HG02852 (cell line): ENCODE results near the gene HSD17B2.

Experiments
- ATAC-seq: cut with Tn5 transposase; IDR thresholded peaks from one replicate; pipeline ENCODE4 v1.9.1; 2021; ENCODE audit warnings: mild to moderate bottlenecking, moderate library complexity; ENCODE audit not compliant: unreplicated experiment

Gene HSD17B2

DNA sequence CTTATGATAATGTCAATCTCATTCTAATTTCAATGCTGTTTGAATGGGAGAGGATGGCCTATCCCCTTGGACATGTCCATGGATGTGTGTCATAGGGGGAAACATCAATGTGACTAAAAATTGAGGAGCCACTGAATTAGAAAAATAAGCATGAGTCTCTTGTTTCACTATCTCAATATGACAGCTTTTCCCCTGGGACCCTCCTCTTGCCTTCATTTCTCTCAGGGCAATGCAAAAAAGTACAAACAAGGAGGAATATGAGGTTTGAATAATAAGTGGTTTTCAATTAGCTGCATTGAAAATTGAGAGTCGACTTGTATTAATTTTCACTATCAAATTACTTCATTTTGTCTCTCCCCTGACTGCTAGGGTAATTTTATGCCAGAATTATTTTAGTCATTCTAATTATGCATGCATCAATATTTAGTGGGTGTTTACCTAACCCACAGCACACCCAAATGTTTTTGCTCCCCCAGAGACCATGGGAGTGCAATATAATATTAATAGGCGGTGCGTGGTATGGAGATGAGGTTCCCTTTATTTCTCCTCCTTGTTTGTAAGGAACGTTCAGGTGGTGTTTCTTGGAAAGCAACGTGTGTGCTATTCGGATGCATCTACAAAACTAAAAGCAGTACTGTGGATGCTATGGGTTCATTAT is 17.0 kb upstream of the HSD17B2 start:
- ATAC-seq = no peak

DNA sequence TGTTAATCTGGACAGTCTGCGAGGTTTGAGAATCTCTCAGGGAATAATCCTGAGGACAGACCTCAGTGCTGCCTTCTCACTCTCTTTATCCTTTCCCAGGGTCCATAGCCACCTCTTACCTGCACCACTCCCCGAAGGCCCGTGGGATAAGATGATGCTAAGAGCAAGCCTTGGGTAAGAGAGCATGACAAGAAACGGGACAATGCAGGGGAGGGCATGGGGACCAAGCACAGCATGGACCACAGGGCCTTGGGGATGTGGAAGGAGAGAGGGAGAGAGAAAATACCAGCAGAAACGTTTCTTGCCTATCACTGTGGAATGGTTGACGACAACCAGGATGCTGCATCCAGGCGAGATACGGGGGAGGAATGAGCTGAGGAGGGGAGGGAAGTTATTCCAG is 15.5 kb upstream of the HSD17B2 start:
- no peak for ATAC-seq

DNA sequence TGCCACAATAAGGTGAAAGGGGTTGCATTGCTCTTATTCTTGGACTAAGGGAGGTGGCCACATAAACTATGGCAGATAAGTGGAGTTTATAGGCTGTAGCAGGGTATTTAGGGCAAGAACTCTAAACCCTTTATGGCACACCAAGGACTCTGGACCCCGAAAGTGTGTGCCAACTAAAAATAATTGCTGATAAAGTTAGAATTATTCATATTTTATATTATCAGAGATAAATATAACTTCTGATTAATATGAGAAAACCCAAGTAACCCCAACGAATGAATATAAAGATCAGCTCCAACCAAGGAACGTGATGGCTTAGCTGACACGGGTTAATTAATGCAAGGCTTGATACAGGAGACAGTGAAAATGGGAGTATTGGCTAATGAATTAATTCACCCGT is 15.0 kb upstream of the HSD17B2 start:
- no peak for ATAC-seq

DNA sequence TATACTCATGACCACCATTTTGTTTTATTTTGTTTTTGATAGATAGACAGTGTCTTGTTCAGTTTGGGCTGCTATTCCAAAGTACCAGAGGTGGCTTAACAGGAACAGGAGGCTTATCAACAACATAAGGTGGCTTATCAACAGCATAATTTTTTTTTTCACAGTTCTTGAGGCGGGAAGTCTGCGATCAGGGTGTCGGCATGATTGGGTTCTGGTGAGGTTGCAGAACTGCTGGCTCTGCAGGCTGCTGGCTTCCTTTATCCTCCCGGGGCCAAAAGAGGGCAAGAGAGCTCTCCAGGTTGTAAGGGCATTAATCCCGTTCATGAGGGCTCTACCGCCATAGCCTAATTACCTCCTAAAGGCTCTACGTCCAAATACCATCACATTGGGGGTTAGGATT is 11.8 kb upstream of the HSD17B2 start:
- no peak for ATAC-seq

DNA sequence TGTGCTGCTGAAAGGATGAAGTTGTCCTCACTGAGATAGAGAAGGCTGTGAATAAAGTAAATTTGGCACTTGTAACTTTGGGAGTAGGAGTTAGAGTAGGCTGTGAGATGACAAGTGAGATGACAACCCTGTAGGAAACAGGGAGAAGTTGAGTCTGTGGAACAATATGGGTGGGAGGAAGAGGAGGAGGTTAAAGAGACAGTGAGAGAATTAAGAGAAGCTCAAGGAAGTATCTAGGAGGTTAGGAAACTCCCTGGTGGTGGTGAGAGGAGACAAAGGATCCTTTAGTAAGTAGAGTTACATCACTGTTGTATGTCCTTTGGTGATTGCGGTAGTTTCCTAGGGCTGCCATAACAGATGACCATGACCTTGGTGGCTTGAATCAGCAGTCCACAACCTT is 10.7 kb upstream of the HSD17B2 start:
- no peak for ATAC-seq

DNA sequence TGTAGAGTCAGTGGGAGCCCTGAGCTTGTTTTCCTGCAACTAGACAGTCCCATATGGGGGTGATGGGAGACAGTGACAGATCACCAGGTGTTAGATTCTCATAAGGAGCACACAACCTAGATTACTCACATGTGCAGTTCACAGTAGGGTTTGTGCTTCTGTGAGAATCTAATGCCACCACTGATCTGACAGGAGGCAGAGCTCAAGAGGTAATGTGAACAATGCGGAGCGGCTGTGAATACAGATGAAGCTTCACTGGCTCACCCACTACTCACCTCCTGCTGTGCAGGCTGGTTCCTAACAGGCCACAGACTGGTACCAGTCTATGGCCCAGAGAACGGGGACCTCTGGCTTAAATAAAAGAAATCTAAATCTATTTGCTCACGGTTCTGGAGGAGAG is 10.2 kb upstream of the HSD17B2 start:
- ATAC-seq = no peak

DNA sequence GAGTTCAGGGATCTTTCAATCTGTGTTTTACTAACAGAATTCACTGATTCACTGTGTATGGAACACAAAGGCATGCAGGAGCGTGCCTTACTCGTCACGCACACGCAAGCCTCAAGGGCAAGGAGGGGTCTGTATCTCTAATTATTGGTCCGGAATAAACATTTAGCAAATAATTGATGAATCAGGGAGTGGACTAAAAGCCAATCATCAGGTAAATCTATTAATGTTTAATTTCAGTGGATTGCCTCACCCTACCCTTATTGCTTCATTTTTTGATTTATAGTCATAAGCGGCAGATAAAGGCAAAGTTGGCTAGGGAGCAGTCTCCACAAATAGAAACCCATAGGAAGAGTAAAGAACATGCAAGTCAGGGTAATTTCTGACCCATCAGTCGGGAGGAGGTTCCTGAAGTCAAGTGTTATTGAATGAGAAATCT is 7.4 kb upstream of the HSD17B2 start:
- ATAC-seq = no peak

DNA sequence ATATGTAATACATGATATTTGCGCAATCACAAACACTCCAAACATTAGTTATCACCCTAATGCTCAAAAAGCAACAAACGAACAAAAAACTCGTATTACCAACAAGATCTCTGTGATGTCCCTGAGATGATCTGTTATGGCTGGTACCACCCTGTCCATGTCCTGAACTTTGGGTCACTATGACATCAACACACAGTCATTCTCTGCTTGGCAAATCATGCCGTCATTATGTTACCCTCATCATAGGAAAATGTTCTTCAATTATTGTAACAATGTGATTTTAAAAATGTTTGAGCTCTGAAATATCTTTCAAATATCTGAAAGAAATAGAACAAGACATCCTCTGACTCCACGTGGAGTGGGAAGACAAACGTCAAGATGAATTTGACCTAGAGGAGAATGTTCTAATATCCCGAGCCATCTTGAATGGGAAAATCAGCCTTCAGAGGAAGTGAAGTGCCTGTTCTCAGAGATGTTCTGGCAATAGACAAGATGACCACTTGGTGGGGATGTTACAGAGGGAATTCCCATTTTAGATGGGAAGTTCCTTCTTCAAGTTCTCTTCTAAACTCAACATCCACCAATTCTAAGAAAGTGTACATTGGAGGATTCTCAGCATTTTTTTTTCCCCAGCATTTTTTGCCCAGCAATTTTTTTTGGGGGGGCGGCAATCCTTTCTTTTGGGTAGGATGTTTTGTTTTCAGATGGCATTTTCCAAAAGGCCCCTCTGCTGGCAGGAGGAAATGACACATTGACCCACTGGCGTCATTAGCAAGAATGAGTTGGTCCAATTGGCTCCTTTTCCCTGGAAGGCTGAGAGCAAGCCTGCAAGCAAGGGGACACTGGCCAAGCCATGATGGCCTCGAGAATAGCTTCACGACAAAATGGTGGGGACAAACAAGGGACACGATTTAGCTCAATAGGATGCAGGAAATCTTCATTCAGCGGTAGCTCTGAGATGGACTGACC is 3.7 kb upstream of the HSD17B2 start:
- no peak for ATAC-seq

DNA sequence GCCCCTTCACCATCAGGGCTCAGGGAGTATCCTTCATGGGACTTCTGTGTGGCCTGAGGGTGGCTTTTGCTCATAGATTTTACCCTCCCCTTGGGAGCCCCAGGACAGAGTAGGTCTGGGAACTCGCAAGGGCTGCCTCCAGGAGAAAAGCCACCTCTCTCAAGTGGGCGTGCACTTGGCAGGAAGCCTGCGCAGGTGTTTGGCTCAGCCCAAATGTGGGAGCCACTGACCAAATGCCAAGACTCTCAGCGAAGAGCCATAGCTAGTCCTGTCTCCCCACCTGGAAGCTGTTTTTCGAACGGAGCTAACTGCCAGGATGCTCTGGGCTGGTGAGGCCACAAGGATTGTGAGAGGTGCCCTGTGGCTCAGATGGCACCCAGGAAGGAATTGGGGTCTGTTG is 2.0 kb upstream of the HSD17B2 start:
- no peak for ATAC-seq

DNA sequence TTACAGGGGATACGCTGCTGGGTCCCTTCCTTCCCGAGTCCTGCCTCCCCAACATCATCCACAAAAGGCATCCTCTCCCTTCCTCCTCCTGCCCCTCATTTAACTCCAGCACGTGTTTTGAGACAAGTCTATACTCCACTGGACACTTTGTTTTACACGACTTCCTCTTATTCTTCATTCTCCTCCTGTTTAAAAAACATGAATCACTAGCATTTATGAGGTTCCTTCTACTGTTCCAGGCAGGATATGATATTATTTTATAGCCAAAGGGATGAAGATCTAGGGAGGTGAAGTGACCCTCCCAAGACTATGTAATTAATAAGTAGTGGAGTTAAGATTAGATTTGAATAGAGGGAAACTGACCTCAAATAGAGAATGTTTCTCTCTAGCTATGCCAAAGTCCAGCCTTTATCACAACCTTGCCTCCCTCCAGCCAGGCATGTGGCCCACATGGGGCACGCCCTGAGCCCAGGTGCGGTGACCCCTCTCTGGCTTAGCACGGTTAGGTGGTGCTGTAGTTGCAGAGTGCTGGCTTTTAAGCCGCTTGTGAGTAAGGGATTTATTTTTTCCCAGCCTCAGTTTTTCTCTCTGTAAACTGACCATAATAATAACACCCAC is 1.3 kb upstream of the HSD17B2 start:
- no peak for ATAC-seq

DNA sequence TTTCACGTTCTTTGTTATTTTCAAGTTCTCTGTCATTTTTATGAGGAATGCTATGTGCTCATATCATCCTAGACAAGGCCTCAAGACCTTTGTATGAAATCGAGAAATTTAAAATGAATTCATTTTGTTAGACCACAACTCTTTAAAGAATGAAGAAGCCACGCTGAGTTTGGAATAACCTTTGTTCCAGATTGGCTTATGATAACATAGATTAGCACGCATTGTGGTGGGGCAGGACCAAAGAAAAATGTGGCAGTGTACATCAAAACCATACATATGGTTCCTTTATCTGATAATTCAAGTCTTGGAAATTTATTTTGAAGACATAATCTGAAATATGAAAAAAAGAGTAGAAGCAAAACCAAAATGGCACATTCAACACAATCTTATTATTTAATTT is 2.2 kb downstream of the HSD17B2 start:
- ATAC-seq = no peak

DNA sequence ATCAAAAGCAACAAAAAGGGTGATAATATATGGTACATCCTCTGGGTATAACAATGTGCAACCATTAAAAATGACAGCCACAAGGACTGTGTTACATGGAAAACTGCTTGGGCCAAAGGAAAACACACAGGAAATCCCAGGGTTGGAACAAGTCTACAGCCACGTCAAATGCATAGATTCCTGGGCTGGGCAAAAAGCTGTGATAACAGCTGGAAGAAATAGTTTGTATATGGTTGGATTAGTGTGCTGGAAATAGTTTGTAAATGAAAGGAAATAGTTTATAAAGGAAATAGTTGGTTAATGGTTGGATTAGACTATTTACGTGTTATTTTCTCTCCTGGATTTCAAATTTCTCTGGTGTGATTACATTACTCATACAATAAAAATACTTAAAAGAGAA is 2.6 kb downstream of the HSD17B2 start:
- no peak for ATAC-seq

DNA sequence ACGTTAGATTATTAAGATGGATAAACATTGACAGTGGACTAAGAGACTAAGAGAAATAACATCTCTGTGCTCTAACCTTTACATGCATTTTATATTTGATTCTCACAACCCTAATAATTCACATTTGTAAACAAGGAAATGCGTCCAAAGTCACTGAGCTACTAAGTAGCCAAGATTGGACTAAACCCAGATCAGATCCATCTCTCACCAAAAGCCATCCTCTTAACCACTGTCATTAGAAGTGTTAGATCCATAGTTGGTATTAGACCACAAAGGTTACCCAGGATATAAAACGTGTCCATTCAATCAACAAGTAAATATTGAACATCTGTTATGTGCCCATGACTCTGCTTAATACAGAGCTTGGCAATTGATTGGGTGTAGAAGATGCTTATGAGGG is 5.2 kb downstream of the HSD17B2 start:
- no peak for ATAC-seq

DNA sequence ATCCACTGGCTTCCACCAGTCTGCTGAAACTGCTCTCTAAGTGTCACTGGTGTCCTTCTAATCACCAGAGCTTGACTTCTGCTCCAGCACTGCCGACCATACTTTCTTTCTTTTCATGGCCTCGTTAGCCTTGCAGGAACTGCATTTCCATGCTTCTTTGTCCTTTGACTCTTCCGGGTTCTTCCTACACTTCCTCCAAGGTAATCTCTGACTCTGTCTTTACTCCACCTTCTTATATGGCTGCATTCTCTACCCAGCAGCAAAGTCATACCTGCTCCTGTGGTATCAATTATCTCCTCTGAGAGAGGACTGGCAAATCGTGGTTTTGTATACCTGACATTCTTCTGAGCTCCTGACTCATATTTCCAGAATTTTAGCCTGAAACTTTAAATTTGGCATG is 6.5 kb downstream of the HSD17B2 start:
- ATAC-seq = no peak

DNA sequence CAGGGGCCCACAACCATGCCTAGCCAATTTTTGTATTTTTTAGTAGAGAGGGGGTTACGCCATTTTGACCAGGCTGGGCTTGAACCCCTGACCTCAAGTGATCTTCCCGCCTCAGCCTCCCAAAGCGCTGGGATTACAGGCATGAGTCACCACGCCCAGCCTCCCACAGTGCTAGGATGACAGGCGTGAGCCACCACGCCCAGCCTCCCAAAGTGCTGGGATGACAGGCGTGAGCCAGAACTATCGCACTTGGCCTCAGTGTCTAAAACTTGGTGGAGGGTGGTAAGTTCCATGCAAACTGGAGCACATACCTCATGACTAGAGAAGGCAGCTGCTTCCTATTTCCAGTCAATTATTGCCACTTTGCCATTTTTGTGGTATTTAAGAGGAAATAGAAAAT is 7.1 kb downstream of the HSD17B2 start:
- ATAC-seq = no peak

DNA sequence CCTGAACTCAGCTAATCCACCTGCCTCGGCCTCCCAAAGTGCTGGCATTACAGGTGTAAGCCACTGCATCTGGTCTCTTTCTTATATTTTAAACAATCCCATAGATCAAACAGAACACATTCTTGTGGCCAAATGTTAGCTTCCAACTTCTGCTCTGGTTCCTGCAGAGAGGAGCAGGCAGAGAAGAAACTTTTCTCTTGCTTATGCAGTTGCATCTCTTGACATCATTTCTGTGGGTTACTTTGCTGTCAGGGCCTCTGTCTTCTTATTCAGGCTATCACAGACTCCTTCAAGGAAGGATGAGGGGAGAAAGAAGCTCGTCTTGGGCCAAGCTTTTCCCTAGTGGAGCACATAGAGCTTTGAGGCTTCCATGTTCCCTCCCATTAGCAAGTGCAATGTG is 7.8 kb downstream of the HSD17B2 start:
- no peak for ATAC-seq

DNA sequence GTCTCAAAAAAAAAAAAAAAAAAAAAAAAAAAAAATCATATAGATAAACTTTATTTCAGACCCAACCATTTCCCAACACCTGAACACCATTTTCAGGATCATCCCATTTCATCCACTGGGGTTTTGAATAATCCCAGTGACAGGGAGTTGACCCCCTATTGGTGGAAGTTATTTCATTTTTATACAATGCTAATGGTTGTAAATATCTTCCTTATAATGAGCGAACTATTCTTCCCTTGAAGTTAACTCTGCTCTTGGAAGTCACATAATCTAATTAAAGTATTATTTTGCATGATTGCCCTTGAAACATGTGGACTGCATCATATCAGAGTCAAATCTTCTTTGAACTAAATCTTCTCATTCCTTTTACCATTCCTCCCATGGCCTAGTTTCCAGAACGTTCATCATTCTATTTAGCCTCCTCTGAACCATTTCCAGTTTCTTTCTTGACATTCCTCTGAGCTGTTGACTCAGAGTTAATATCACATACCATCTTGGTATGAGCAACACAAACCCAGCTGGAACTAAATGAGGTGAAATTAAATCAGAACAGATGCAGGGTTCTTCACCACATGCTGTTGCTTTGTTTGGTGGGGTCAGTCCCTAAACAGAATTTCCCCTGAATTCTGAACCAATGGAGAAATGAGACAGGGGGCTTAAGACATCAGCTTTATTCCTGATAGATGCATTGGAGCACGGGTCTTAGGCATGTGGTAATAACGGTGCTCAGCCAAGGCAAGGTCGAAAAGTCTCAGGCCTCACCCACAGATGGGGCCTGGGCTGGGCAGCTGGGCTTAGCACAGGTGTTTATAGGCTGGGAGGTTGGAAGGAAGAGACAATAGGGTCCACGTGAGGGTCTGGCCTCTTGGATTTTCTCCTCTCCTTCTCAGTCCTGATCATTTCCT is 8.9 kb downstream of the HSD17B2 start:
- no peak for ATAC-seq

DNA sequence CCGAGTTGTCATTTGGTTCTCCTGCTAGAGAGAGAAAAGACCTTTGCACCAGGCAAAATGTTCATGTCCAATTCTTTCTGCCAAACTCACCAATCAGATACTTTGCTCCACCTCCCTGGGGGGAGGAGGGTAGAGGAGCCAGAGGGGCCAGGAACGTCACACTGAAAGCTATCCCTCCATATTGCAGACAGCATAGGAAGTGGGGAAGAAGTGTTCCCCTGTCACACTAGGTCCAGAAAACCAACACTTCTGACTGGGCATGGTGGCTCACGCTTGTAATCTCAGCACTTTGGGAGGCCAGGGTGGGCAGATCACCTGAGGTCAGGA is 9.5 kb downstream of the HSD17B2 start:
- ATAC-seq = no peak

DNA sequence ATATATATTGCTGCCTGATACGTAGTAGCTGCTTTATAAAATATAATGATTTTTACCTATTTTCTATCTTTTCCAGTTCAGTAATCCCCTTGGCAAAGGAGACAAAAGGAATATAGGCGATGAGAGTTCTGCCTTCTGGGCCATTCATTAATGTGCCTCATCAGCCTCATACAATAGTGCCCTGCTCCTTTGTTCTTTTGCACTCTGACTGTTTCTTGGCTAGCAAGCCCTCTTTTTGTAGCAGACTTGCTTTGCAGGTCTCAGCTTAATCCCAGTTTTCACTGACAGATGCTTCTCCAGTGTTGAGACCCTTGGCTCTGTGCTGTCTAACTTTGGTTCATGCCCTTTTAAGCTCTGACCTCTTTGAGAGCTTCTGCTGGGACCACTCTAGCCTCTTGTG is 10.4 kb downstream of the HSD17B2 start:
- no peak for ATAC-seq

DNA sequence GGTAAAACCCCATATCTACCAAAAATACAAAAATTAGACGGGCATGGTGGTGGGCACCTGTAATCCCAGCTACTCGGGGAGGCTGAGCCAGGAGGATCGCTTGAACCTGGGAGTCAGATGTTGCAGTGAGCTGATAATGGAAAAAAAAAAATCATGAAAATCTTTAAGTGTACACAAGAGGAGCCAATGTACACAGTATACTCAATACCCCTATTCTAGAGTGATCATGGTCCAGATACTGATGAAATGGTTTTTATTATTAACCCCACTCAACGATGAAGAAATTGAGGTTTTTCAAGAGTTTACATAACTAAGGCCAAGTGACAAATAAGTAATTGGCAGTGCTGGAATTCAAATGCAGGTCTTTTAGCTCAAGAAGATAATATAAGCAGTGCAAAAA is 11.5 kb downstream of the HSD17B2 start:
- no peak for ATAC-seq

DNA sequence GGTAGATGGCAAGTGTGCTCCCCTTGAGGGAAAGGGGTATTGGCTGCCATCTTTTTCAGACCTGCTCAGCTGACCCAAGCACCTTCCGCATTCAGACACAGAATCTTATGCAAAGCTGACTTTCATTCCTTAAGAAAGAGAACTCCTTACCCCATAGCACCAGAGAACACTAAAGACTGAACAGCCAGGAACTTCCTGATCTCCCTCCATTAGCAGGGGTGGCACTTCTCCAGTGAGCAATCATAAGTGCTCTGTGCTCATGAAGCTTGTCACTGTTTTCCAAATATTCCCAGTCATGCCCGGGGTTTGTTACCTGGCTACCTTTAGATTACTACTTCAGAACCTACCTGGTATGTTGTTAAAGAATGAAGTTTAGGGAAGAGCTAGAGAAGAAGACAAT is 11.9 kb downstream of the HSD17B2 start:
- no peak for ATAC-seq
